Measurements from ENCODE around the gene SPACA7. TPM values are rescaled to one million over a fixed set of nuclear protein-coding genes. Genes with fewer than 3 reads are reported as not detected.

Gene SPACA7
- polyA plus RNA-seq, 1 donor from 2014 or later = not detected

DNA sequence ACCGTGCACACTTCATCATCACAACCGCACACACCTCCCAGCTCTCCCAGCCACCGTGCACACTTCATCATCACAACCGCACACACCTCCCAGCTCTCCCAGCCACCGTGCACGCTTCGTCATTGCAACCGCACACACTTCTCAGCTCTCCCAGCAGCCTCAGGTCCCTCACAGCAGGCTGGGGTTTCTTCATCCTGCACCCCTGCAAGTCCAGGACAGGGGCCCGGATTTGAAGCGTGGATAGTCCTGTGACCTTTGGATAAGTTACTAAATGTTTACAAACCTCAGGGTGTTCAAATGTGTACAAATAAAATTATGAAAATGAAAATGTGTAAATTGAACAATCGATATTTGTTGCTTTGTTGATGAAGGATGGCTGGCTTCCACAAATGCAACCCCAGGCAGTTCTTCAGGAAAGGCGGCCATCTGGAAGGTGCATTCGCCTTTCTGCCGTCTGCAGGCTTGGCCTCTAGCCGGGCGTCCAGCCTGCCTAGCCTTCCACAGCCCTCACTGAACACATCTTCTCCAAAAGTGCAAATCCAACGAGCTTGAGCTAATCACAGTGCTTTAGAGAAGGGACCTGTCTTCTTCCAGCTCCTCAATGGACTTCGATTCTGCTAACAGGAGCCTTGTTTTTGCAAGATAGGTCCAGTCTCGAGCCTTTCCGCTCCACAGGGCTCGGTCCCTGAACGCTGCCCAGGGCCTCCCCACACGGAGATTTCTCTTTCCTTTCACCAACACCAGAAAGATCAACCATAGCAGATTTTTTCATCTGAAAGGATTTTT is 74.2 kb downstream of the SPACA7 start:
- Histone ChIP-seq H3K36me3 (ENCODE audit: insufficient read depth, low read length) (no peaks in the 10 kb centered on the region), H3K9ac (ENCODE audit: low read length) (no peak overlapping the region), H3K4me3 (ENCODE audit: low read length) (no peak overlapping the region), H3K4me2 (ENCODE audit: low read length) (no peak overlapping the region), H3K79me2 (replicated peaks; ENCODE audit: insufficient read depth, low read length) (no peaks in the 10 kb centered on the region), H3F3A (ENCODE audit: insufficient read depth, low read length, poor library complexity, severe bottlenecking) (no peaks in the 10 kb centered on the region), H2AFZ (ENCODE audit: low read depth, low read length) (no peak overlapping the region), H3K27ac (ENCODE audit: low read length) (no peak overlapping the region), H3K9me2 (ENCODE audit: insufficient read depth, low read length) (no peaks in the 10 kb centered on the region), H4K20me1 (ENCODE audit: insufficient read depth) (no peaks in the 10 kb centered on the region), H3K9me3 (ENCODE audit: low read length) (no peaks in the 10 kb centered on the region), H3K27me3 (ENCODE audit: insufficient read depth, low read depth, low read length) (no peaks in the 10 kb centered on the region)
- TF ChIP-seq TAF1 (IDR thresholded peaks at IDR 0.05; ENCODE audit: low read depth) (no peak), EP300 (conservative IDR thresholded peaks at IDR 0.05; ENCODE audit: poor library complexity, severe bottlenecking) (no peak), EZH2 (IDR thresholded peaks at IDR 0.05; ENCODE audit: borderline replicate concordance, insufficient read depth, low read length, poor library complexity, severe bottlenecking) (no peak), REST (IDR thresholded peaks at IDR 0.05; ENCODE audit: borderline replicate concordance) (no peak), MXI1 (conservative IDR thresholded peaks at IDR 0.05; ENCODE audit: poor library complexity, severe bottlenecking) (no peak)

DNA sequence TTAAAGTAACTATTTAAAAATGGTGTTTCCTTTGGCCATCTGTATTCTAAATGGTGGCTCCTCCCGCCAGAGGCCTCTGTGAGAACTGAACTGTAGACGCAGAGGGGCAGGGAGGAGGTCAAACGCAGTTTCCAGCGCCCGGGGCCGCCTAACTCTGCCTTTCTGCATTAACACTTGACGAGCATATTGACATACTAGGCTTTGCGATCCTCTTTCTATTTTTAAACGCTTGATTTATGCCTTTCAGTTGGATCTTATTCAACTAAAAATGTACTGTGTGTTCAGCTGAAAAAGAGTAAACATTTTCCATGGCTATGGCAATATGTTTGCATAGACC is 74.7 kb downstream of the SPACA7 start:
- no peak overlapping the region for H3K27ac ChIP-seq (ENCODE audit: low read length)
- H3K9me2 ChIP-seq (ENCODE audit: insufficient read depth, low read length) = no peaks in the 10 kb centered on the region
- H3K36me3 ChIP-seq (ENCODE audit: insufficient read depth, low read length) = no peaks in the 10 kb centered on the region
- no peak overlapping the region for H3K9ac ChIP-seq (ENCODE audit: low read length)
- H3K79me2 ChIP-seq (replicated peaks; ENCODE audit: insufficient read depth, low read length) = no peaks in the 10 kb centered on the region
- no peaks in the 10 kb centered on the region for H3K9me3 ChIP-seq (ENCODE audit: low read length)
- H3F3A ChIP-seq (ENCODE audit: insufficient read depth, low read length, poor library complexity, severe bottlenecking) = no peaks in the 10 kb centered on the region
- TF ChIP-seq CTCF (IDR thresholded peaks at IDR 0.05; ENCODE audit: poor library complexity, severe bottlenecking) (no peak), MXI1 (conservative IDR thresholded peaks at IDR 0.05; ENCODE audit: poor library complexity, severe bottlenecking) (no peak), REST (IDR thresholded peaks at IDR 0.05; ENCODE audit: borderline replicate concordance) (no peak)
- H4K20me1 ChIP-seq (ENCODE audit: insufficient read depth) = no peaks in the 10 kb centered on the region
- no peak overlapping the region for H2AFZ ChIP-seq (ENCODE audit: low read depth, low read length)
- no peak overlapping the region for H3K4me2 ChIP-seq (ENCODE audit: low read length)
- H3K27me3 ChIP-seq (ENCODE audit: insufficient read depth, low read depth, low read length) = no peaks in the 10 kb centered on the region
- H3K4me3 ChIP-seq (ENCODE audit: low read length) = no peak overlapping the region
